GM21737 (cell line): Measurements from ENCODE around the gene RBM45.
A peak's percentile ranks its signal among the peaks of the same experiment; 100 is the strongest.
"Not testable (repeated sequence)": the region's sequence is repeated elsewhere in the genome, so short reads cannot be mapped to it uniquely, and the experiment has no call there.

ENCODE experiments used
- ATAC-seq: cut with Tn5 transposase; IDR thresholded peaks from one replicate; pipeline ENCODE4 v1.9.1; 2021; ENCODE audit warnings: mild to moderate bottlenecking, moderate library complexity; ENCODE audit not compliant: unreplicated experiment

RBM45 gene

GRCh38 chr2:178112202-178113152, at the start of gene RBM45:
RBM45 (plus strand) TSS chr2:178112437; CDS start chr2:178112547, 110 bp downstream.
- ATAC-seq = peak; percentile 90

DNA sequence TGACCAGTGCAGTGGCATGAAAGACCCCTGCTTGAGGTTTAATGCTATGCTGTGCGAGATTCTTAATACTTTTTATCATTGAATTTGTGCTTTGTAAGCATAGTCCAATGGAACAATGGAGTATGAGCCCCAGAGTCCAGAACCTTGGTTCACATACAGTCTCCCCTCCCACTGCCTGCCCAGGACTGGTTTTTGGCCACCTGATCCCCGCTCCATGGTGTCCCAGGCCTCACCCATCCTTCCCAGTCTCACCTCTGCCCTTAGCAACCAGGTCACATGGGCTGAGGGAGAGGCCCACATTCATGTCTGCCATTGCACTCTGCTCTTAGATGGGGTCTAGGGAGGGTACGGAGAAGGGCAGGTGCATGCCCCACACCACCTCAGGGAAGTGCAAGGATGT, 45.9 kb upstream of the RBM45 start:
- no peak for ATAC-seq

GRCh38 chr2:178066890-178067669, 45.2 kb upstream of the RBM45 start:
- no peak for ATAC-seq

DNA sequence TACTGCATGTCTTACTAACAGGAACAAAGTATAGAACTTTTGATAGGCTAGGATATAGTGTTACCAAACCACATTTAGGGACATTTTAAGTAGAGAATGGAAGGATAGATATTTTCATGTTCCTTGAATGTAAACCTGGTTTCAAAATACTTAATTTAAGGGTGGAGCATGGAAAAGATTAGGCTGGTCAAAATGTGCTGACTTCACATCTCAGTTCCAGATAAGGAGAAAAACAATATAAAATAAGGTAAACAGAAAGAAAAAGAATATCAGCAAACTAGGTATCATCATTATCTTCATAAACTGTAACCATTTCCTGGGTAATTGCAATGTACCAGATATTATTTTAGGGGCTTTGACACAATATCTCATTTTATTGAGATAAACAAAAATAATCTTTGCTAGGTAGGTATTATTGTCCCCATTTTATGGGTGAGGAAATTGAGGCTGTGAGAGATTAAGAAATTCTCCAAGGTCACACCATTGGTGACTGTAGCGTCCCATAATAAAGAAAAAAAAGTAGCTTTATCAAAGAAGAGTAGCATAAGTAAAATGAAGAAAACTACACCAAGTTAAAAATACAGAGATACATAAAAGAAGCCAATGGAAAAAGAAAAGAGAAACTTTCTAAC, 43.3 kb upstream of the RBM45 start:
- ATAC-seq = no peak

GRCh38 chr2:178069551-178069950, 42.7 kb upstream of the RBM45 start:
- ATAC-seq = no peak

- ATAC-seq = no peak
Observed at GRCh38 chr2:178070824-178071223, 41.4 kb upstream of the RBM45 start.

- no peak for ATAC-seq
Observed at GRCh38 chr2:178072000-178072382, 40.2 kb upstream of the RBM45 start.

- peak; percentile 70 for ATAC-seq
Observed at GRCh38 chr2:178072383-178073301, 39.6 kb upstream of the RBM45 start, which contains the start of gene PDE11A. PDE11A (minus strand) TSS chr2:178072777; CDS start chr2:178072437, 340 bp downstream.

GRCh38 chr2:178074123-178075005, 37.9 kb upstream of the RBM45 start:
- no peak for ATAC-seq

GRCh38 chr2:178075006-178075326, 37.3 kb upstream of the RBM45 start:
- no peak for ATAC-seq

GRCh38 chr2:178076130-178076529, 36.1 kb upstream of the RBM45 start:
- no peak for ATAC-seq

- not testable (repeated sequence) for ATAC-seq
Observed at GRCh38 chr2:178079279-178079678, 33.0 kb upstream of the RBM45 start.

- ATAC-seq = no peak
Observed at GRCh38 chr2:178082408-178083045, 29.7 kb upstream of the RBM45 start.

DNA sequence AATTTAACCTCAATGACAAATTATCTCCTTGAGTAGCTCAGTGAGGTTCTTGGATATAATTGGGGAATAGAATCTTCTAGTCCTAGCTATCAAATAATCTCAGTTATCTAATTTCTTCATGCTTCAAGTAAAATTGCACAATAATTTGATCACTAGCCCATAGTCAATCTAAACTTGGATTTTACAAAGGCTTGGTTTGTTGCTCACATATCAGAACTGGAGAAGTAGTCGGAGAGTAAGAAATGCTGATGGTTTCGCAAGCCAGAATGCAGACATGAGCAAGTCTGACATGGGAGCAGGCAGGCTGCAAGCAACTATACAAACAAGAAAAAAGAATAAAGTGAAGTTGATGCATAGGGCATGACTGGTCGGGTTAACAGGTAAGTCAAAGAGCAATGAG, 28.0 kb upstream of the RBM45 start:
- ATAC-seq = no peak

DNA sequence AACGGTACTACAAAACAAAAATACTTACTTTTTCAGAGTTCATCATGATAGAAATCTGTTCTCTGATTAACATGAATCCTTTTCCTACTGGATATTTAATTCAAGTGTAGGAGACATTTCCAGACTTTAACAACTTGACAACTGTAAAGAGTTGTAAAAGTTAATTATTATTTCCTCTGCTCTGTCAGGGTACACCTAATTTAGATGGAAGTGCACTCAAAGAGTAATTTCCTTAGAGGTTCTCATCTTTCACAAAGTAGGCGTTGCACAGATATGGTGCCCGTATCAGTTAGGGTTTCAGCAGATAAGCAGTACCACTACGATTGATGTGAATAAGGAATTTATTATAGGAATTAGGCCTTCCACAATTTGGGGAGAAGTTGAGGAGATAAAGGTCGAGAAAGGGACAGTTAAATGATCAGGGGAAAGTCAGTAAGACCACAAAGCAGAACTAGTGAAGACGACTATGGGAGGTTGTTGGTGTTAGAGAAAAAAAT, 23.4 kb upstream of the RBM45 start:
- no peak for ATAC-seq

DNA sequence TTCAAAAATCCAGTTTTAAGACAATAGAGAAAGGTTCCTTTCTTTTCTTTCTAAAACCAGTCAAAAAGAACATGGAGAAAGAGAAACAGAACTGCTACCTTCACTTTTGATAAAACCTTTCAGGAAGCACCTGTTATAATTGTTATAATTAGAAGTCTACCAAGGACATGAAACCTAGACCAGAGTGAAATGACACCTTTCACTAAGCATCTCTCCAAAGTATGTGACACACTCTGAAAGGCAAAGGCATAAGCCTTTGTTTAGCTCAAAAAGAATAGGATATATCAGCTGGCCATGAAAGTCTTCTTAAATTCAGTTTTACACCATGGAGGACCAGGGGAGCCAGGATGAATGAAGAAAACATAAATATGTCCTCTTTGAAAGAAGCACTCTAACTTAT, 18.8 kb upstream of the RBM45 start:
- no peak for ATAC-seq

- ATAC-seq = no peak
Observed at GRCh38 chr2:178101321-178102079, 10.7 kb upstream of the RBM45 start.

DNA sequence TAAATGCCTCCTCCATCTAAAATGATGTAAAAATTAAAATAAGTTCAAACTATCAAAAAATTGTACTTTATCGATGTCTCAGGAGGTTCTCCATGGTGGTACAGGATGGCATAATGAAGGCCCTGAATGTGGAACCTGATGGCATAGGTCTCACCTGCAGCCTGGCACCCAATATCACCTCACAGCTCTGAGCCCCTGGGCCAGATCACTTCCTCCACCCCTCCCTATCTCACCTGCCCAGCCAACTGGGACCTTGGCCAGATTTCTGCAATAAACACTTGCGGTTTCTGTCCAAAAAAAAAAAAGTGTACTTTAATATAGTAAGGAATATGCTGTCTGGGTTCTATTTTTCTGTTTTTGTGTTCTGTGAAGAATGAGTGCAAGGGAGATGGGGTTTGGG, 6.7 kb upstream of the RBM45 start:
- no peak for ATAC-seq
